Osteoblast (primary cell): Measurements from ENCODE around the gene LAMB4. TPM values are rescaled to one million over a fixed set of nuclear protein-coding genes. Genes with fewer than 3 reads are reported as not detected.

Source experiments
- DNase-seq: peaks from one replicate; pipeline ENCODE4 v3.0.0; 2011; ENCODE audit warnings: low spot score, mixed read lengths; ENCODE audit not compliant: insufficient read length; ENCODE audit errors: missing footprints
- H2AFZ ChIP-seq: 2 replicates; pipeline ENCODE4 v1.6.0; 2011; ENCODE audit warnings: mild to moderate bottlenecking, low read length
- H3K27ac ChIP-seq: 2 replicates; pipeline ENCODE4 v1.5.1; 2011; ENCODE audit warnings: mild to moderate bottlenecking, low read depth, low read length, moderate library complexity
- H3K27me3 ChIP-seq: 2 replicates; pipeline ENCODE4 v1.6.0; 2012; ENCODE audit warnings: mild to moderate bottlenecking, control low read depth, inconsistent platforms, low read length, moderate library complexity; ENCODE audit not compliant: insufficient read depth
- H3K36me3 ChIP-seq: 2 replicates; pipeline ENCODE4 v1.5.1; 2011; ENCODE audit warnings: mild to moderate bottlenecking, low read length, control low read depth, moderate library complexity; ENCODE audit not compliant: insufficient read depth
- H3K4me1 ChIP-seq: 2 replicates; pipeline ENCODE4 v1.5.1; 2011; ENCODE audit warnings: mild to moderate bottlenecking, low read length, control low read depth, moderate library complexity; ENCODE audit not compliant: insufficient read depth
- H3K4me2 ChIP-seq: 2 replicates; pipeline ENCODE4 v1.6.0; 2011; ENCODE audit warnings: mild to moderate bottlenecking, low read length; ENCODE audit not compliant: insufficient read depth
- H3K4me3 ChIP-seq: fragments of 200-600 bp; sonication (generic); 3 replicates; pipeline ENCODE4 v1.5.1; 2012; ENCODE audit warnings: mild to moderate bottlenecking, low read length, inconsistent platforms; ENCODE audit not compliant: insufficient read depth
- H3K79me2 ChIP-seq: 2 replicates; pipeline ENCODE4 v1.6.0; 2012; ENCODE audit warnings: mild to moderate bottlenecking, low read length, control low read depth, inconsistent platforms; ENCODE audit not compliant: insufficient read depth
- H3K9me3 ChIP-seq: 2 replicates; pipeline ENCODE4 v1.5.1; 2011; ENCODE audit warnings: low read depth, low read length, control low read depth
- H4K20me1 ChIP-seq: 2 replicates; pipeline ENCODE4 v1.6.0; 2012; ENCODE audit warnings: mild to moderate bottlenecking, low read length, control low read depth; ENCODE audit not compliant: insufficient read depth
- total RNA-seq: library from RNA; depleted of rRNA; stranded (reverse); fragments of >200 nt; gene quantifications from 2 replicates; pipeline ENCODE4 v1.2.3, GENCODE V29; 2012
- TF ChIP-seq, protein P1 (sequence below): IDR thresholded peaks from 2 replicates; pipeline ENCODE4 v1.5.1; 2011; ENCODE audit warnings: mild to moderate bottlenecking, low read depth, low read length, moderate library complexity; ENCODE audit errors: extremely low read depth

The LAMB4 gene
- total RNA-seq, 1 donor, result 0.36 TPM

DNA sequence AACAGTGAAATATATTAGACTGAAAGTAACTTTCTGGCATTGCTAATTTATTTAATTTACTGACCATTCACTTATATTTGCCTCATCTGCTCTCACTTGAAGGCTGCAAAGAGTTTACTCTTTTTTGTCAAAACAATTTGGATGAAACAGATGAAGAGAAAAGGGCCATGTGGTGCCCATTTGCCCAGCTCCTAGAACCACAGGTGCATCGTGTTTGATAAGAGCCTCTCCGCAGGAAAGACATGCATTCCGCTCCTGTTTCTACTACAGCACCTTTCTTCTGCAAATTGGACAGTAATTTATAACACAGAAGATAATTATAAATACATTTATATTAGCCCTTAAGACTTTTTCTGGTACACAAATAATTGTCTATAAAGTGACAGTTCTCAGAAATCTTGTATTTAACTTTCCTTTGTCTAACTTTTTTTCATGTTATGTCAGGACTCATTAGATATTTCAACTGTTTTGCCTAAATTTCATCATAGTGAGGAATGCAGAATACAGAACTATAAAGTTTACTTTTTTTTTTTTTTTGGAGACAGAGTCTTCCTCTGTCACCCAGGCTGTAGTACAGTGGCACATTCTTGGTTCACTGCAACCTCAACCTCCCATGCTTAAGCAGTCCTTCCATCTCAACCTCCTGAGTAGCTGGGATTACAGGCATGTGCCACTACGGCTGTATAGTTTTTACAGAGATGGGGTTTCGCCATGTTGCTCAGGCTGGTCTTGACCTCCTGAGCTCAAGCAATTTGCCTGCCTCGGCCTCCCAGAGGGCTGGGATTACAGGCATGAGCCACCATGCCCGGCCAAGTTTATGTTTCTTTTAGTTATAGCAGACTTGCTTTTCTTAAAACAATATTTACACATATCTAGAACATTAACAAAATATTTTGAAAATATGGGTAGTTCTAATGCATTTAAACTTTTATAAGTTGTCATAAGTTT, 869 bp downstream of the LAMB4 start:
- H3K27ac ChIP-seq, result no peak overlapping the region
- TF ChIP-seq, protein P1, sequence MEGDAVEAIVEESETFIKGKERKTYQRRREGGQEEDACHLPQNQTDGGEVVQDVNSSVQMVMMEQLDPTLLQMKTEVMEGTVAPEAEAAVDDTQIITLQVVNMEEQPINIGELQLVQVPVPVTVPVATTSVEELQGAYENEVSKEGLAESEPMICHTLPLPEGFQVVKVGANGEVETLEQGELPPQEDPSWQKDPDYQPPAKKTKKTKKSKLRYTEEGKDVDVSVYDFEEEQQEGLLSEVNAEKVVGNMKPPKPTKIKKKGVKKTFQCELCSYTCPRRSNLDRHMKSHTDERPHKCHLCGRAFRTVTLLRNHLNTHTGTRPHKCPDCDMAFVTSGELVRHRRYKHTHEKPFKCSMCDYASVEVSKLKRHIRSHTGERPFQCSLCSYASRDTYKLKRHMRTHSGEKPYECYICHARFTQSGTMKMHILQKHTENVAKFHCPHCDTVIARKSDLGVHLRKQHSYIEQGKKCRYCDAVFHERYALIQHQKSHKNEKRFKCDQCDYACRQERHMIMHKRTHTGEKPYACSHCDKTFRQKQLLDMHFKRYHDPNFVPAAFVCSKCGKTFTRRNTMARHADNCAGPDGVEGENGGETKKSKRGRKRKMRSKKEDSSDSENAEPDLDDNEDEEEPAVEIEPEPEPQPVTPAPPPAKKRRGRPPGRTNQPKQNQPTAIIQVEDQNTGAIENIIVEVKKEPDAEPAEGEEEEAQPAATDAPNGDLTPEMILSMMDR, result no peak
- H3K4me2 ChIP-seq, result no peak overlapping the region
- peak overlapping the region; percentile 57 for H2AFZ ChIP-seq
- H3K36me3 ChIP-seq, result no peaks in the 10 kb centered on the region
- H3K27me3 ChIP-seq, result no peaks in the 10 kb centered on the region
- no peak overlapping the region for H3K4me3 ChIP-seq
- no peak for DNase-seq
- H3K9me3 ChIP-seq, result no peaks in the 10 kb centered on the region
- no peaks in the 10 kb centered on the region for H3K4me1 ChIP-seq
- no peaks in the 10 kb centered on the region for H4K20me1 ChIP-seq
- no peaks in the 10 kb centered on the region for H3K79me2 ChIP-seq

- no peak for DNase-seq
Observed at GRCh38 chr7:108128514-108128913, 1.6 kb downstream of the LAMB4 start.

DNA sequence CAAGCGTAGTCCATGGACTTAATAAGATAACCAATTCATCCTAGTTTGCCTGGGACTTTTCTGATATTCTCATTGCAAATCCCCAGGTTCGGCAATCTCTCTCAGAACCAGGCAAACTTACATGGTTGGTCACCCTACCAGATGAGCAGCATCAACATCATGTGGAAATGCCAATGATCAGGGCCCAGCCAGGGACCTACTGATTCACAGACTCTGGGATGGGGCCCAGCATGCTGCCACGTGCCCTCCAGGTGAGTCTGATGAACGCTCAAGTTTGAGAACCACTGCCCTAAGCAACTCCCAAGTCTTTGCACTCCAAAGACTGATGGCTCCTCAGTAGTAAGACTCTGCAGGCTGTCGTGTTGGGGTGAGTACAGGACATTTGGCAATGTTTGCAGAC, 2.7 kb downstream of the LAMB4 start:
- H3K27ac ChIP-seq, result no peak overlapping the region
- no peak overlapping the region for H3K4me3 ChIP-seq
- no peaks in the 10 kb centered on the region for H3K36me3 ChIP-seq
- H3K9me3 ChIP-seq, result no peaks in the 10 kb centered on the region
- H3K27me3 ChIP-seq, result no peaks in the 10 kb centered on the region
- no peaks in the 10 kb centered on the region for H3K4me1 ChIP-seq
- no peaks in the 10 kb centered on the region for H3K79me2 ChIP-seq
- H2AFZ ChIP-seq, result no peak overlapping the region
- no peak overlapping the region for H3K4me2 ChIP-seq
- TF ChIP-seq, protein P1, result no peak
- no peaks in the 10 kb centered on the region for H4K20me1 ChIP-seq
- no peak for DNase-seq

More at GRCh38 chr7:108128514-108128913, 1.6 kb downstream of the LAMB4 start:
- Histone ChIP-seq H4K20me1 (no peaks in the 10 kb centered on the region), H3K4me1 (no peaks in the 10 kb centered on the region), H3K4me3 (no peak overlapping the region), H3K27ac (no peak overlapping the region), H2AFZ (no peak overlapping the region), H3K79me2 (no peaks in the 10 kb centered on the region), H3K36me3 (no peaks in the 10 kb centered on the region), H3K4me2 (no peak overlapping the region), H3K9me3 (no peaks in the 10 kb centered on the region), H3K27me3 (no peaks in the 10 kb centered on the region)
- TF ChIP-seq, protein P1, result no peak

GRCh38 chr7:108124820-108125219, 5.3 kb downstream of the LAMB4 start:
- no peaks in the 10 kb centered on the region for H3K36me3 ChIP-seq
- TF ChIP-seq, protein P1, result no peak
- no peak overlapping the region for H2AFZ ChIP-seq
- H3K79me2 ChIP-seq, result no peaks in the 10 kb centered on the region
- H4K20me1 ChIP-seq, result no peaks in the 10 kb centered on the region
- H3K4me3 ChIP-seq, result no peak overlapping the region
- H3K4me1 ChIP-seq, result no peaks in the 10 kb centered on the region
- no peak overlapping the region for H3K27ac ChIP-seq
- no peaks in the 10 kb centered on the region for H3K27me3 ChIP-seq
- H3K4me2 ChIP-seq, result no peak overlapping the region
- DNase-seq, result no peak
- H3K9me3 ChIP-seq, result no peaks in the 10 kb centered on the region
